NCI-H748 (cell line): ENCODE results near the gene HSPBP1.

Experiments used
- DNase-seq: peaks from one replicate; lab custom pipeline; 2025; ENCODE audit not compliant: unreplicated experiment; lab: John Stamatoyannopoulos, UW

Gene HSPBP1

DNA sequence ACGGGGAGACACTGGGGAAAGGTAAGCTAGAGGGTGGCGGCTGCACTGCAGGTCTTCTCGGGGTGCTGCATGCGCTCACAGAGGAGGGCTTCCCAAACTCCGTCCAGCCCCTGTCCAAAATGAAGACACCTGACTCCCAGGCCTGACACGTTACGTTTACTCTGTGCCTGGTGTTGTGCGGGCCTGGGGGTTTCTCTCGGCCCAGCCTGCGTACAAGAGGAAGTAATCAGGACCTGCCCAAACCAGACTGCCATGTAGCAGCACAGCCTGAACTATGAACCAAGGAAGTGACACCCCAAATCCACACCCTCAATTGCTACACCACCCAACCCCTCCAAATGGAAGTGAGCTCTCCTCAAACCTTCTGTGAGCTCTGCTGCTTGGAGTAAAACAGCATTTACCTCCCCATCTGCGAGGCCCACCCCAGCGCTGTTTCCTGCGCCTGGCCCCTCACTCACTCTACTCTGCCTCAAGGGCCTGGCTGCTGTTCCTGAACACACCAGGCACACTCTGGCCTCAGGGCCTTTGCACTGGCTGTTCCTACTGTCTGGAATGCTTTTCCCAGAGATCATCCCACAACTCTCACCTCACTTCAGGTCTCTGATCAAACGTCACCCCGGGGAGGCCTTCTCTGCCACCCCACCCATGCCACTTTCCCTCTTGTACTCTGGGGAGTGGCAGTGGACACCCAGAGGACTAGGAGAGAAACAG is 3.0 kb downstream of the HSPBP1 start:
- DNase-seq: no peak

DNA sequence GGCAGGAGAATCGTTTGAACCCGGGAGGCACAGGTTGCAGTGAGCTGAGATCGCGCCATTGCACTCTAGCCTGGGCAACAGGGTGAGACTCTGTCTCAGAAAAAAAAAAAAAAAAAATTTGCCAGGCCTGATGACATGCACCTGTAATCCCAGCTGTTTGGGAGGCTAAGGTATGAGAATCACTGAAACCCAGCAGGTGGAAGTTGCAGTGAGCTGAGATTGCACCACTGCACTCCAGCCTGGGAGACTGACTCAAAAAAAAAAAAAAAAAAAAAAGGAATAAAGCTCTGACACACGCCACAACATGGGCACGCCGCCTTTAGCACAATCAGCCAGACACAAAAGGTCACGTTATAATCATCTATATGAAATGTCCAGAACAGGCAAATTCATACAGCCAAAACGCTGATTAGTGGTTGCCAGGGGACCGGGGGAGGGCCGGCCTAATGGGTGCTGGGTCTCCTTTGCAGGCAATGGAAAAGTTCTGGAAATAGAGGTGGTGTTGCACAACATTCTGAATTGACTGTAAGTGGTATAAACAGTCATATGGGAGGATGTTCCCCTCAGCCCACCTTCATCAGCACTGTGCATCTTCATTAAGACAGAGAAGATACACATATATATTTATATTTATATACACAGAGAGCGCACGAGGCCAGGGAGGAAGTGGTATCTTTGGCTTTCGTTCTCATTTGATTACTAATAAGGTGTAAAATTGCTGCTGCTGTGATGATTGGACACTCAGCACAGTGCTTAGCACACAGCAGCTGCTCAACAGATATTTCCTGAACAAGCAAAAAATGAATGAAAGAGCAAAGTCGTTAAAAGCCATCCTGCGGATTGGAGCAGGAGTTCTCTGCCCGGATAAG is 3.8 kb downstream of the HSPBP1 start:
- no peak for DNase-seq

DNA sequence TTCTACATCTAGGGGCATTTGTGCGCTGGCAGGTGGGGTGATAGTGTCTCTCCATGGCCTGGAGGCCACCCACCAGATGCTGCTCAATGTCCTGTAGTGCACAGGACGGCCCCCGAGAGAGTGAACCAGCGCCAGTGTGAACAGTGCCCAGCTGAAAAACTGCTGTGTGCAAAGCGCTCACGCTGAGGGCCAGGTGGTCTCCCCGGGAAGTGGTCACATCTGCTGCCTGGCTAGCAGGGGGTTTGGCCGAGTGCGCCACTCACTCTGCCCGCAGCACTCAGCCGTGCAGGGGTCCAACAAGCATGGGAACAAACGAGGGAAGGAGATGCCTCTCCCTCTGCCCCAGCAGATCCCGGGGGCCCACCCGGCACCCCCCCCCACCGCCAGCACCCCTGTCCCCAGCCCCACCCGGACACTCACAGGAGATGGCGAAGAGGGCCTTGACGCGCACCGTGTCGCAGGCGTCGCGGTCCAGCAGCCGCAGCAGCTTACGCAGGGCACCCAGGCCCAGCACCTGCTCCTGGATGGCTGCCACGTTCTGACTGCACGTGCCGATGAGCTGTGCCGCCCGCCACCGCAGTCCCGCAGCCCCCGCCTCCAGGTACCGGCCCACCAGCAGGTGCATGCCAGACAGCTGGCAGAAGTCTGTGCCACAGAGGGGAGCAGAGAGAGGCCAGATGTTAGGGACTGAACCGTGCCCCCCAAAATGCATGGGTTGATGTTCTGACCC is 5.8 kb downstream of the HSPBP1 start:
- DNase-seq: no peak

DNA sequence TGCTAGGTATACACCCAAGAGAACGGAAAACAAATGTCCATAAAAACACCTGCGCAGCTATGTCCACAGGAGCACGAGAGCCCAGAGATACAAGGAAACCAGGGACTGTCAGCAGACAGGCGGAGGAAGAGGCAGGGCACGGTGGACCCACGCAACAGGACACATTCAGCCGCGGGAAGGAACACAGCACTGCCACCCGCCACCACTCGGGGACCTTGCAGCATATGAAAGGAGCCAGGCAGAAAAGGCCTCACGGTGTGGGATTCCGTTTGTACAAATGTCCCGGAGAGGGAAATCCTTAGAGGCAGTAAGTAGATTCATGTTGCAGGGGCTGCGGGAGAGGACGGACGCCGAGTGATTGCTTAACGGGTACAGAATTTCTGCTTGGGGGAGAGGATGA is 7.8 kb downstream of the HSPBP1 start:
- no peak for DNase-seq

DNA sequence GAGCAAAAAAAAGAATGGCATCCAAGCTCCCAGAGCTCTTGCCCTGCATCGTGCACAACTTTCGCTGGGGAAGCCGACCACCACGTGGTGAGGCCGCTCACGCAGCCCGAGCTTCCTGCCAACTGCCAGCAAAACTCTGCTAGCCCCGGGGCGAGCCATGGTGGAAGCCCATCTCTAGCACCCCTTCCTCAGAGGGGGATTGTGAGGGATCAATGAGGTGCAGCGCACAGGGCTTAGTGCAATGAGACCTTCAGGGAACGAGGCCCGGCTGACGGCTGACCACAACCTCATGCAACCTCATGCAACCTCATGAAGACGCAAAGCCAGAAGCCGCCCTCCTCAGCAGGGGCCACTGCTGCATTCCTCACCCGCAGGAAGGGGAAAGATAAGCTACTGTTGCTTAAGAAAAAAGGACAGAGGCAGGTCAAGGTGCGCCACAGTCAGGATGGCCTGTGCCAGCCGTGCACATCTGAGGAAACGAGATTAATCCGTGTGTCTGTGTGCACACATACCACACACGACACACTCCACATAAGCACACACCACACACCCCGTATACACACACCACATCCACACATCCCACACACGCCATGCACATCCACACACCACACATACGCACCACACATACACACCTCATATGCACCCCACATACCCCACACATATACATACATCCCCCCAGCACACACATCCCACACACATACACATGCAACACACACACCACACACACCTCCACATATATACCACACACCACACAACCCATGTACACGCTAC is 9.6 kb downstream of the HSPBP1 start:
- no peak for DNase-seq

DNA sequence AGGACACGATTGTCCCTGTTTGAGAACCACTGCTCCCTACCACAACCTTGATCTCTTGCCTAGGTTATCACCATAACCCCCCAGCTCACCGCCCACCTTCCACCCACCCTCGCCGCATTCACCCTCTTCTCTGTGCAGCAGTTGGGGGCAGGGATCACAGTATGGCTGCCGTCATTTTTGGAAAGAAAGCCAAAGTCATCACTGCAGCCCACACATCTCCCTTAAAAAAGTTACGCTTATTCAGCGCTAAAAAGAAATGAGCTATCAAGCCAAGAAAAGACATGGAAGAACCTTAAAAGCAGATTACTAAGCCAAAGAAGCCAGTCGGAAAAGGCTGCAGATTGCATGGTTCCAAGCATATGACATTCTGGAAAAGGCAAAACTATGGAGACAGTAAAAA is 10.6 kb downstream of the HSPBP1 start:
- no peak for DNase-seq

DNA sequence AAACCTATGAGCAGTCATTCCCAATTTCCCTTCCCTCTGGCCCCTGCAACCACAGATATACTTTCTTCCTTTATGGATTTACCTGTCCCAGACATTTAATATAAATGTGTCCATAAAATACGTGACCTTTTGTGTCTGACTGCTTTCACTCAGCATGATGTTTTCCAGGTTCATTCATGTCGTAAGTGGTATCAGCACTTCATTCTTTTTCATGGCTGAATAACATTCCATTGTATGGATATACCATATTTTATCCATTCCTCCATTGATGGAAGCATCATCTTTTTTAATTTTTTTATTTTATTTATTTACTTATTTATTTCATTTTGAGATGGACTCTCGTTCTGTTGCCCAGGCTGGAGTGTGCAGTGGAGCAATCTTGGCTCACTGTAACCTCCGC is 13.1 kb downstream of the HSPBP1 start:
- no peak for DNase-seq

DNA sequence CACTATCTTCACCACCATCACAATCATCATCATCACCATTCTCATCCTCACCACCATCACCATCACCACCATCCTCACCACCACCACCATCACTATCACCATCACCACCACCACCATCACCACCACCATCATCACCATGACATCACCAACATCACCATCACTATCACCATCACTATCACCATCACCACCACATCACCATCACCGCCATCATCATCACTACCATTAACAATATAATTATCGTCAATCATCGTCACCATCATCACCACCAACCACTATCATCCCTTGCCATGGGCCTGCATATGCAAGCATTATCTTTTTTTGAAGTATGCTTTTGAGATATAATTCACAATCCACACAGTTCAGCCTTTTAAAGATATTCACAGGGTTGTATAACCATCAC is 13.5 kb downstream of the HSPBP1 start:
- DNase-seq: no peak

DNA sequence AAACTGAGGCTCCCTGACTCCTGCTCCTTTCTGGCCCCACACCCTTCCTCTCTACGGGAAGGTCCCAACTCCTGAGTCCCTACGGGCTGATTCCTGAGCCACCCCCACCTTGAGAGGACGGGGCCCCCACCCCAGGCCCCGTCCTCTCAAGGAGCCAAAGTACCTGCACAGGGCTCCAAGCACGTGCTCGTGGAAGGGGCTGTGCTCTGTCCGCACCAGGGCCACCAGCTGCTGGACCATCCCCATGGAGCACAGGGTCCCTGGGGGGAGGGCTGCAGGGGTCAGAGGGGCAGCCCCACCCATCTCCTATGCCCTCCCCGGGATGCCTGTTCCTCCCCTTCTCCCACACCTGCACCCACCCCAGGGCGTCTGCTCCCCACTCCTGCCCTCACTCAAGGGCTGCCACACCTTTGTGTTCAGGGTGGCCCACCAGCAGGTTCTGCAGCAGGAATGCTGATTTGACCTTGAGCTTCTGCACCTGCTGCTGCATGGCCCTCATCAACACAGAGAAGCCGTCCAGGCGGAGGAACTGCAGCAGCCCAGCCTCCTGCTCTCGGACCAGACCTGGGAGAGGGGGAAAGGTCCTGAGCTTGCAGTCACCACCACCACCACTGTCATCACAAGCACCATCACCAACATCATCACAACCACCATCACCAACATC is 14.1 kb downstream of the HSPBP1 start:
- no peak for DNase-seq

DNA sequence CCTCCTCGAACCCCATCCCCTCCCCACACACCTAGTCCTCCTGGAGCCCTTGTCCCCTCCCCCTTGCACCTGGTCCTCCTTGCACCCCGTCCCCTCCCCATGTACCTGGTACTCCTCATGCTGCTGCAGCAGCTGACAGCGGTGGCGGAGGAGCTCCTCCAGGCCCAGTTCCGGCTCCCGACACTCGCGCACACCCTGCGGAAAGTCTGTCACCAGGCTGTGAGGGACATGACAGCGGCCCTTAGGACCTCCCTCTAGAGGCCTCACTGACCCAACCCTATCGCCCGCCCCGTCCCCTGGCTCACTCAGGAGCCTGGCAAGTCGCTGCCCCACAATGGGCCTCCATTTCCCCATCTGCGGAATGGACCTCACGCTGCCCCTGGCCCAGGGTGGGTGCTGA is 14.7 kb downstream of the HSPBP1 start:
- no peak for DNase-seq

DNA sequence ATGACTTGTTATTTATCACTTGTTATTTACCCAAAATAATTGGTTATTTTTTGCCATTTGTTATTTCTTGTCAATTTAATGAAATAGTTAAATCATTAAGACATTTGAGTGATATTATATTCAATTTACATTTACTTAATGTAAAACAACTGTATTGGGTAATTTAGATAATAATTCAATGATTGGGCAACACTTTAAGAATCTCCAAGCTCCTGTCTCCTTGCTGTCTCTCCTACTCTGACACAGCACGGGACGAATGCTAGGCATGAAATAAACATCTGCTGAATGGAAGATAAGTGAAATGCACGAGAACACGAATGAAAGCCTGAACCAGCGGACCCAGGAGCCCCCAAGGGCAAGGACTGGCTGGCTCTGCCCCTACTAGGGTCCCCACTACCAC is 15.4 kb downstream of the HSPBP1 start:
- DNase-seq: no peak

DNA sequence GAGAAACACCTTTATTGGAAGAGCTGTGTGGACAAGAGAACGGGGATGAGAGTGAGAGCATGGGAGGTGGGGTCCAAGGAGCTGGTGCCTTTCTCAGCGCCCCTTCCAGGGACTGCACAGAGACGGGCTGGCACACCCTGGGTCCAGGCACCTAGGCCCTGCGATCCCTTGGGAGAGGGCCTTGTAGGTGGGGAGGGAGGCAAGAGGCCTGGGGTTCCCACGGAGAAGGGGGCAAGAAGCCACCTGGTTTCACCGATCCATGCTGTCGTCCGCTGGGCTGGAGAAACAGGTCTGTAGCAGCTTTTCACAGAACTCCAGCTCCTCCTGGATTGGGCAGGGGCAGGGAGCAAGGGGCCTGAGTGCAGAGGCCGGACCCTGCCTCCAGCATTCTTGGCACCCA is 17.6 kb downstream of the HSPBP1 start:
- no peak for DNase-seq

DNA sequence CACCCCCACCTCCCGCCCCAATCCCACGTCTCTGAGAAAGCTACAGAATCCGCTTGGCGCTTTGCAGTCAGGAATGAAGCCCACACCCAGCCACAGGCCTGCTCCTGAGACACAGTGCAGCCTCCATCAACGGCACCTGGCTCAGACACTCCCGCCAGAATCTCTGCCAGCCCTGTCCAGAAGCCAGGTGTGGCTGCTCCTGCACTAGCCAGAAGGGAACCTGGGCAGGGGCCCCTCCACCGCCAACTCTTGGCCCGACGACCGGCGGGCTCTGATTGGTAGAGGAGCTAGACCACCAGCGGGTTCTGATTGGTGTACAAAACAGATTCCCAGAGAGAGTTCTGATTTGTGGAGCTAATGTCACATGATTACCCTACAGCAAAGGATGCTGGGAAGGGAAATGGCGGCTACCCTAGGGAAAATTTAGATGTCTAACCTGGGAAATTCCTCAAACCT is 18.2 kb downstream of the HSPBP1 start:
- peak; percentile 90 for DNase-seq

DNA sequence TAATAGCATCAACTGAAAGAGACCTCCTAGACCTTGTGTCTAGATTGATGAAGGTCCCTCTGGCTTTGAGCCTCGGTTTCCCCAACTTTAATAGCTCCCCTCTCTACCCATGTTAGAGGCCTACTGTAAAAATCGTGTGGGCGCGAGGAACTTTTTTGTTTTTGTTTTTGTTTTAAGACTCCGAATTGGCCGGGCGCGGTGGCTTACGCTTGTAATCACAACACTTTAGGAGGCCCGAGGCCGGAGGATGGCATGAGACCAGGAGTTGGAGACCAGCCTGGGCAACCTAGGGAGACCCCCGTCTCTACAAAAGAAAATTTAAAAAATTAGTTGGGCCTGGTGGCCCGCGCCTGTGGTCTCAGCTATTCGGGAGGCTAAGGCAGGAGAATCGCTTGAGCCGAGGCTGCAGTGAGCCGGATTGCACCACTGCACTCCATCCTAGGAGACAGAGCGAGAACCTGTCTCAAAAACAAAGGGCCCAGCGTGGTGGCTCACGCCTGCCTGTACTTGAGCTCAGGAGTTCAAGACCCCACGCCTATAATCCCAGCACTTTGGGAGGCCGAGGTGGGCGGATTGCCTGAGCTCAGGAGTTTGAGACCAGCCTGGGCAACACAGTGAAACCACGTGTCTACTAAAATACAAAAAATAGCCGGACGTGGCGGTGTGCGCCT is 20.2 kb downstream of the HSPBP1 start:
- no peak for DNase-seq

DNA sequence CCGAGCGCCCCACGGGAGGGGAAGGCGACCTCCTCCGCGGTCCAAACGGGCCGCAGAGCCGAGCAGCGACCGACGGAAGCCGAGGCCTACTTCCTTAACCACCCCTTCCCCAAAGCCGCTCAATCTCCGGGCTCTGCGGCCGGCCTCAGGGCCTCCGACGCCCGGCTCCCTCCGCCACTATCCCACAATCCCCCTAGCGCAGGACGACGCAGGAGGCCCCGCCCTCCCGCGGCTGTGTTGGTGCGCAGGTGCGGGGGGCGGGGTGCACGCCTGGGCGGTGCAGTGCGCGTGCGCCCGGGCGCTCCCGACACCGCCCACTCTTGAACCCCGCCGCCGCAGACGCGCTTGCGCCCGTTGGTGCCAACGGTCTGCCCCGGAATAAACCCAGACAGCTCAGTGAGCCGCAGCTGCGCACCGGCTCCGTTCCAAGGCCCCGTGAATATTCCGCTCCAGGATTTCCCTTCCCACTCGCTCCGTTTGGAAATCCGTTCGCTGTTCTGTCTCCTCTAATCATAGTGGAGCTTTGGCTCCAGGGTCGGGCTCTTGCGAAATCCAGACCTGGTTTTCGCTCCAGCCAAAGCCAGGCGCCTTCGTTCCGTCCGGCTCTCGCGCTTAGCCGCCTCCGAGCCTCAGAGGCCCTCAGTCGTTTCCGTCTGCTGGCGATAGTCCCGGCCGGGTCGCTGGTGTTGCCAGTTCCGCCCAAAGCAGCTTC is 20.9 kb downstream of the HSPBP1 start, which contains the start of gene PPP6R1:
Gene PPP6R1, minus strand, starts transcription at position 190 of the 712 bp plus-strand sequence. CDS start 11,914 bp downstream, outside the sequence.
- DNase-seq: peak; percentile 98

DNA sequence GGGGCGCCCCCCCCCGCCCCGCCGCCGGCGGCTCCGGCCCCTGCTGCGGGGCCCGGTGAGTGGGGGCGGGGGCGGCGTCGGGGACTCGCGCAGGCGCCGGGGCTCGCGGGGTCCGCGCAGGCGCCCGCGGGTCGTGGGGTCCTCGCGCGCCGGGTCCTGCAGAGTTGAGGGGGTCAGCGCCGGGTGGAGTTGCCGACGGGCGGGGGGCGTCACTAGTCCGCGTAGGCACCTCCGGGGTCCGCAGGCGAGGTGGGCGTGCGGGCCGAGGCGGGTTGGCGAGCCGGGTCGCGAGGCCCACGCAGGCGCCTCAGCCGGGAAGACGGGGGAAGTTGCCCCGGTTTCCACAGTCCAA is 21.5 kb downstream of the HSPBP1 start:
- DNase-seq: peak; percentile 53

DNA sequence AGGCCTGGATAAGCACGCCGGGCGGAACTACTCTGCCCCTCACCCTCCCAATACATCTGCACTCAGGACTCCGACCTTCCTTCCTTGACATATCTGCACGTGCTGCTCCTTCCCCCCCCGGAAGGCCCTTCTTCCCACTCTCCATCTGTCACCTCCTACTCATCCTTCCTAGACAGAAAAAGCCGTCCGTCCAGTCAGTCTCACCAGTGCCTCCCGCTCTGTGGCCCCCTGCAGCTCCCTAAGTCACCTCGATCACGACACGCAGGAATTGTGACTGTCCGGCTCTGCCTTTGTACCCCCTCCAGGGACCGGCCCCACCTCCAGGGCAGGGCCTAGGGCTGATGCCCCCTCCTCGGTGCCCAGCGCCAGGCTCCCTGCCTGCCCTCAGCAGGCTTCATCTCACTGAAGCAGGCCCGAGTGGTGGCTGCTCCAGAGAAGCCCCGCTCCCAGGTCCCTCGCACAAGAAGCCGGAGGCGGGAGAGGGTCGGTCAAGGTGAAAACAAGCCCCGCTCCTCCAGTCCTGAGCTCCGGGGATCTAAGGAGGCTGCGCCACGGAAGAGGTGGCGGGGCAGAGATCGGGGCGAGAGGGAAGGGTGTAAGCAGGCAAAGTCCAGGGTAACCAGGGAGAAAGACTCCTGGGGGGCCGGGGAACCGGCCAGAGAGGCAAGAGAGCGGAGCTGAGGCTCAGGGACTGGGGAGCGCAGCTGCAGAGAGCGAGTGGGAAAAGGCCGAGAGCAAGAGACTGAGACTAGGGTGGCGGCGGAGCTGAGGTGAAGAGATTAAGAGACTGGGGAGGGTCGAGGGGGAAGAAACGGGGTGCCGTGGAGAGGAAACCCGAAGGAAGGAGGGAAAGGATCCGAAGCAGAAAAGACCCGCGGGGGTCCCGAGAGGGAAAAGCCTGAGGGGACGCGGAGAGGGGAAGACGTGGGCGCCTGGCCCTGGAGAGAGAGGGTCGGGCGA is 22.2 kb downstream of the HSPBP1 start:
- DNase-seq: peak; percentile 51
